SK-N-SH (cell line): ENCODE results near the gene ITGA1. TPM values are rescaled to one million over a fixed set of nuclear protein-coding genes. Genes with fewer than 3 reads are reported as not detected.

ENCODE experiments used
- CTCF ChIA-PET: fragments of 300-600, 350-600 bp; formaldehyde crosslinking; extraction: SDS; loops from one replicate; lab custom pipeline; 2021; lab: Yijun Ruan, JAX
- POLR2A ChIA-PET: fragments of 350-600 bp; sonication (Branson Sonifier 250); formaldehyde crosslinking; extraction: SDS; loops from one replicate; lab custom pipeline; 2020; ENCODE audit warnings: antibody characterized with exemption, inconsistent platforms; lab: Yijun Ruan, JAX
- DNase-seq: peaks from one replicate; pipeline ENCODE4 v3.0.0; 2012
- H2AFZ ChIP-seq: fragments of 200-600 bp; sonication (generic); 2 replicates; pipeline ENCODE4 v1.8.1; 2016; ENCODE audit warnings: antibody characterized with exemption, mild to moderate bottlenecking, low read depth
- H3F3A ChIP-seq: fragments of 200-600 bp; sonication (generic); replicated peaks from 2 replicates; pipeline ENCODE3; 2016; ENCODE audit warnings: antibody characterized with exemption, mild to moderate bottlenecking; ENCODE audit not compliant: insufficient read depth
- H3K27ac ChIP-seq, 2 experiments: fragments of 200-500 bp in 1 of 2; fragments of 200-600 bp in 1 of 2; sonication (Bioruptor generic) in 1 of 2; sonication (generic), shearing (Covaris generic) in 1 of 2; 2 replicates each; pipeline versions ENCODE4 v1.5.1 to v1.6.1; 2014 to 2016; ENCODE audit warnings: low read depth in 2 of 2, inconsistent platforms in 1 of 2, low read length in 1 of 2, mild to moderate bottlenecking in 1 of 2, mixed read lengths in 1 of 2
- H3K27me3 ChIP-seq: fragments of 200-600 bp; sonication (generic), shearing (Covaris generic); 2 replicates; pipeline ENCODE4 v1.6.1; 2016; ENCODE audit warnings: mixed run types; ENCODE audit not compliant: insufficient read depth
- H3K36me3 ChIP-seq, 2 experiments: fragments of 200-500 bp in 1 of 2; fragments of 200-600 bp in 1 of 2; sonication (Bioruptor generic) in 1 of 2; sonication (generic) in 1 of 2; replicated peaks in 1 of 2; 2 replicates each; pipeline versions ENCODE3 to v1.5.1; 2014 to 2016; ENCODE audit warnings: low read length in 1 of 2, mild to moderate bottlenecking in 1 of 2; ENCODE audit not compliant: insufficient read depth in 2 of 2, control insufficient read depth in 1 of 2
- H3K4me1 ChIP-seq, 2 experiments: fragments of 200-500 bp in 1 of 2; fragments of 200-600 bp in 1 of 2; sonication (Bioruptor generic) in 1 of 2; sonication (generic), shearing (Covaris generic) in 1 of 2; 2 replicates each; pipeline versions ENCODE4 v1.5.1 to v1.6.1; 2014 to 2016; ENCODE audit warnings: low read depth in 1 of 2, low read length in 1 of 2, mixed run types in 1 of 2; ENCODE audit not compliant: insufficient read depth in 2 of 2, control insufficient read depth in 1 of 2
- H3K4me2 ChIP-seq: fragments of 200-600 bp; sonication (generic), shearing (Covaris generic); 2 replicates; pipeline ENCODE4 v1.6.1; 2017; ENCODE audit warnings: mixed run types
- H3K4me3 ChIP-seq, 2 experiments: fragments of 200-500 bp in 1 of 2; fragments of 200-600 bp in 1 of 2; sonication (Bioruptor generic) in 1 of 2; sonication (generic), shearing (Covaris generic) in 1 of 2; 2 replicates each; pipeline versions ENCODE4 v1.5.1 to v1.8.1; 2014 to 2016; ENCODE audit warnings: low read depth in 2 of 2, inconsistent platforms in 1 of 2, low read length in 1 of 2, mild to moderate bottlenecking in 1 of 2, mixed read lengths in 1 of 2, moderate library complexity in 1 of 2
- H3K79me2 ChIP-seq: fragments of 200-600 bp; sonication (generic); 2 replicates; pipeline ENCODE4 v1.8.1; 2017; ENCODE audit warnings: mild to moderate bottlenecking; ENCODE audit not compliant: insufficient read depth
- H3K9ac ChIP-seq: fragments of 200-600 bp; sonication (generic); 2 replicates; pipeline ENCODE4 v1.6.1; 2017; ENCODE audit warnings: mixed run types
- H3K9me2 ChIP-seq: fragments of 200-600 bp; sonication (generic); 2 replicates; pipeline ENCODE4 v1.6.1; 2017; ENCODE audit warnings: mixed run types
- H3K9me3 ChIP-seq: fragments of 200-600 bp; sonication (generic); 2 replicates; pipeline ENCODE4 v1.6.1; 2017; ENCODE audit warnings: mixed run types, mild to moderate bottlenecking, moderate library complexity
- H4K20me1 ChIP-seq: fragments of 200-600 bp; sonication (generic); 2 replicates; pipeline ENCODE4 v1.6.1; 2017; ENCODE audit warnings: mild to moderate bottlenecking, mixed run types; ENCODE audit not compliant: insufficient read depth
- CHD2 ChIP-seq: fragments of 150-350 bp; IDR thresholded peaks from 2 replicates; pipeline ENCODE4 v1.6.1; 2018; ENCODE audit warnings: low read length; ENCODE audit not compliant: partially characterized antibody
- ELF1 ChIP-seq: IDR thresholded peaks from 2 replicates; pipeline ENCODE4 v1.4.0; 2012
- EZH2phosphoT487 ChIP-seq: fragments of 200-600 bp; sonication (generic); IDR thresholded peaks from 2 replicates; pipeline ENCODE4 v1.6.1; 2017; ENCODE audit warnings: low read depth, mixed run types, mild to moderate bottlenecking, antibody characterized with exemption, moderate library complexity, borderline replicate concordance
- FOSL2 ChIP-seq: IDR thresholded peaks from 2 replicates; pipeline ENCODE4 v1.4.0; 2012; ENCODE audit warnings: low read depth, mild to moderate bottlenecking, moderate library complexity, borderline replicate concordance
- FOXM1 ChIP-seq: IDR thresholded peaks from 2 replicates; pipeline ENCODE4 v1.4.0; 2012; ENCODE audit warnings: low read depth, mild to moderate bottlenecking
- GATA2 ChIP-seq: sonication (generic); formaldehyde crosslinking; IDR thresholded peaks from 2 replicates; pipeline ENCODE4 v1.5.0; 2020; ENCODE audit warnings: mild to moderate bottlenecking, missing genetic modification reagents
- JUND ChIP-seq: IDR thresholded peaks from 2 replicates; pipeline ENCODE4 v1.4.0; 2012
- MAX ChIP-seq: IDR thresholded peaks from 2 replicates; pipeline ENCODE4 v1.4.0; 2012; ENCODE audit warnings: low read depth
- NFIC ChIP-seq: IDR thresholded peaks from 2 replicates; pipeline ENCODE4 v1.4.0; 2012; ENCODE audit warnings: borderline replicate concordance
- RAD21 ChIP-seq: IDR thresholded peaks from 2 replicates; pipeline ENCODE4 v1.6.1; 2012; ENCODE audit warnings: mild to moderate bottlenecking, low read length
- RCOR1 ChIP-seq: fragments of 150-350 bp; IDR thresholded peaks from 2 replicates; pipeline ENCODE4 v1.6.1; 2017; ENCODE audit warnings: antibody characterized with exemption, low read length
- RFX5 ChIP-seq: IDR thresholded peaks from 2 replicates; pipeline ENCODE4 v1.6.1; 2012; ENCODE audit warnings: mild to moderate bottlenecking, improper control_type of control experiment, low read length
- RXRA ChIP-seq: IDR thresholded peaks from 2 replicates; pipeline ENCODE4 v1.4.0; 2012; ENCODE audit warnings: low read depth, mild to moderate bottlenecking, borderline replicate concordance
- SIN3A ChIP-seq: IDR thresholded peaks from 2 replicates; pipeline ENCODE4 v1.6.1; 2012; ENCODE audit warnings: low read depth, mild to moderate bottlenecking, low read length, moderate library complexity, borderline replicate concordance
- TAF1 ChIP-seq: IDR thresholded peaks from 2 replicates; pipeline ENCODE4 v1.6.1; 2012; ENCODE audit warnings: low read depth, mild to moderate bottlenecking, low read length, moderate library complexity, borderline replicate concordance
- TEAD4 ChIP-seq: IDR thresholded peaks from 2 replicates; pipeline ENCODE4 v1.4.0; 2012; ENCODE audit warnings: mild to moderate bottlenecking, borderline replicate concordance; ENCODE audit not compliant: insufficient read depth
- YY1 ChIP-seq: IDR thresholded peaks from 2 replicates; pipeline ENCODE4 v1.4.0; 2012; ENCODE audit warnings: low read depth, mild to moderate bottlenecking
- WGBS: methylation state at CpG from one replicate; pipeline ENCODE4 v1.1.6; 2017; ENCODE audit warnings: low lambda C conversion rate; 5-methylcytosine and 5-hydroxymethylcytosine counted together
- polyA plus RNA-seq, 3 experiments: library from polyadenylated mRNA; depleted of rRNA; stranded (reverse); fragments of >200 nt; gene quantifications; 2 replicates each; pipeline ENCODE4 v1.2.3, GENCODE V29; 2012
- TF ChIP-seq, protein P1 (sequence below): IDR thresholded peaks from 2 replicates; pipeline ENCODE4 v1.4.0; 2012; ENCODE audit warnings: low read depth, borderline replicate concordance

Gene ITGA1
- polyA plus RNA-seq, 1 of the 3 experiments (the other 2 are of a cell fraction) = 7.7 TPM

DNA sequence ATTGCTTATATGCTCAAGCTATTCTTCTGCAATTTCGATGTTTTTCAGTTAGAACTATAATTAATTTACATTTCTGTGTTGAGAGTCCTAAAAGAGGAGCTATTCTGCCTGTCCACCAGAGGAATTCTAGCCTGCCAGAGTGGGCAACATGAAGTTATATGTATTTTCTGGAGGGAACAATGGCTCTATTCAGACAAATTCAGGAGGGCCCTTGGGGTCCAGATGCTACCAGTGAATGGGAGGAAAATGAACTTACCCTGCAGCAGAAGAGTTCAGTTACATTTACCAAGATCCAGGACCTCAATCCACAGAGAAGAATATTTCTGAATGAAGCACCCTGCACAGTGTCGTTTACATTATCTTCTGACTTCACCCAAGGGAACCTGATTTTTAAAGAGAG is 80.7 kb downstream of the ITGA1 start:
- TF ChIP-seq FOXM1 (no peak), FOSL2 (no peak), EZH2phosphoT487 (no peak), TAF1 (no peak), RFX5 (no peak), YY1 (no peak), RAD21 (no peak), TEAD4 (no peak)
- no peak overlapping the region for H2AFZ ChIP-seq
- ChIA-PET CTCF (interaction anchor here (1.1 kb wide), 1 partner anchor 9 kb away, joined by 4 read pairs; no protein-coding TSS in a partner anchor), POLR2A (no interaction called here)
- DNase-seq = no peak
- H3K4me3 ChIP-seq = no peak overlapping the region
- WGBS = 74% methylated on average over 2 of the region's 2 CpGs
- no peak overlapping the region for H3K9ac ChIP-seq
- no peaks in the 10 kb centered on the region for H3K9me3 ChIP-seq
- no peaks in the 10 kb centered on the region for H3K9me2 ChIP-seq
- H3K4me1 ChIP-seq = peaks cover 3 to 13% of the 10 kb centered on the region in 2 experiments; a peak in 3 of 4 replicates
- H3F3A ChIP-seq = peaks cover 2% of the 10 kb centered on the region
- H3K36me3 ChIP-seq = peaks cover 8 to 15% of the 10 kb centered on the region in 2 experiments
- H4K20me1 ChIP-seq = no peaks in the 10 kb centered on the region
- no peak overlapping the region for H3K4me2 ChIP-seq
- no peak overlapping the region for H3K27ac ChIP-seq
- no peaks in the 10 kb centered on the region for H3K27me3 ChIP-seq
- H3K79me2 ChIP-seq = no peaks in the 10 kb centered on the region

DNA sequence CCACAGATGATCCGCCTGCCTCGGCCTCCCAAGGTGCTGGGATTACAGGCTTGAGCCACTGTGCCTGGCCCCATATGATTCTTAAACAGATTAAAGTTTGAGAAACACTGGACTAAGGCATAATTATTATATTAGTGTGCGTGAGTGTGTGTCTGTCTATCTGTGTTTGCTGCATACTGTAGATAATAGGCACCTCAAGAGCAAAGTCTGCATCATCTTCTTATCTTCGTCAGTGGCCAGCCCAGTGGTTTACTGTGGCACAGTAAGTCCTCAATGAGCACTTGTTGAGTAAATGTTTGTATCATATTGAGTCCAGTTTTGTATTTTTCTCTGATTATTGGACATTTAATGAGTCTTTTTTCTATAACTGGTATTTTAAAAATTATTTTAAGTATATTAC is 81.7 kb downstream of the ITGA1 start:
- no peak for DNase-seq
- 100% methylated on average over 4 of the region's 4 CpGs for WGBS
- POLR2A ChIA-PET = no interaction called here

More for the DNA sequence above, 81.7 kb downstream of the ITGA1 start:
- Histone ChIP-seq H3K4me1 (peaks cover 3 to 5% of the 10 kb centered on the region in 2 experiments; a peak in 3 of 4 replicates), H3K36me3 (peaks cover 8 to 15% of the 10 kb centered on the region in 2 experiments), H3K9ac (no peak overlapping the region), H3K27me3 (no peaks in the 10 kb centered on the region), H3K79me2 (no peaks in the 10 kb centered on the region), H3K4me3 (no peak overlapping the region), H3K27ac (no peak overlapping the region), H3K9me2 (no peaks in the 10 kb centered on the region), H2AFZ (no peak overlapping the region), H3F3A (peaks cover 2% of the 10 kb centered on the region), H3K4me2 (no peak overlapping the region), H4K20me1 (no peaks in the 10 kb centered on the region), H3K9me3 (no peaks in the 10 kb centered on the region)
- TF ChIP-seq RFX5 (no peak), RCOR1 (no peak), MAX (no peak), ELF1 (no peak), JUND (no peak), NFIC (no peak), TAF1 (no peak), GATA2 (CRISPR knock-in tag) (no peak), SIN3A (no peak), CHD2 (no peak), YY1 (no peak), RXRA (no peak)
- TF ChIP-seq, protein P1, sequence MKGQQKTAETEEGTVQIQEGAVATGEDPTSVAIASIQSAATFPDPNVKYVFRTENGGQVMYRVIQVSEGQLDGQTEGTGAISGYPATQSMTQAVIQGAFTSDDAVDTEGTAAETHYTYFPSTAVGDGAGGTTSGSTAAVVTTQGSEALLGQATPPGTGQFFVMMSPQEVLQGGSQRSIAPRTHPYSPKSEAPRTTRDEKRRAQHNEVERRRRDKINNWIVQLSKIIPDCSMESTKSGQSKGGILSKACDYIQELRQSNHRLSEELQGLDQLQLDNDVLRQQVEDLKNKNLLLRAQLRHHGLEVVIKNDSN = no peak
- CTCF ChIA-PET = no interaction called here
